SK-N-SH (cell line): Measurements from ENCODE around the gene N4BP3. TPM values are rescaled to one million over a fixed set of nuclear protein-coding genes. Genes with fewer than 3 reads are reported as not detected.

Source experiments
- CTCF ChIA-PET: fragments of 300-600, 350-600 bp; formaldehyde crosslinking; extraction: SDS; loops from one replicate; lab custom pipeline; 2021; lab: Yijun Ruan, JAX
- POLR2A ChIA-PET: fragments of 350-600 bp; sonication (Branson Sonifier 250); formaldehyde crosslinking; extraction: SDS; loops from one replicate; lab custom pipeline; 2020; ENCODE audit warnings: antibody characterized with exemption, inconsistent platforms; lab: Yijun Ruan, JAX
- DNase-seq: peaks from one replicate; pipeline ENCODE4 v3.0.0; 2012
- H2AFZ ChIP-seq: fragments of 200-600 bp; sonication (generic); 2 replicates; pipeline ENCODE4 v1.8.1; 2016; ENCODE audit warnings: antibody characterized with exemption, mild to moderate bottlenecking, low read depth
- H3F3A ChIP-seq: fragments of 200-600 bp; sonication (generic); replicated peaks from 2 replicates; pipeline ENCODE3; 2016; ENCODE audit warnings: antibody characterized with exemption, mild to moderate bottlenecking; ENCODE audit not compliant: insufficient read depth
- H3K27ac ChIP-seq, 2 experiments: fragments of 200-500 bp in 1 of 2; fragments of 200-600 bp in 1 of 2; sonication (Bioruptor generic) in 1 of 2; sonication (generic), shearing (Covaris generic) in 1 of 2; 2 replicates each; pipeline versions ENCODE4 v1.5.1 to v1.6.1; 2014 to 2016; ENCODE audit warnings: low read depth in 2 of 2, inconsistent platforms in 1 of 2, low read length in 1 of 2, mild to moderate bottlenecking in 1 of 2, mixed read lengths in 1 of 2
- H3K27me3 ChIP-seq: fragments of 200-600 bp; sonication (generic), shearing (Covaris generic); 2 replicates; pipeline ENCODE4 v1.6.1; 2016; ENCODE audit warnings: mixed run types; ENCODE audit not compliant: insufficient read depth
- H3K36me3 ChIP-seq, 2 experiments: fragments of 200-500 bp in 1 of 2; fragments of 200-600 bp in 1 of 2; sonication (Bioruptor generic) in 1 of 2; sonication (generic) in 1 of 2; replicated peaks in 1 of 2; 2 replicates each; pipeline versions ENCODE3 to v1.5.1; 2014 to 2016; ENCODE audit warnings: low read length in 1 of 2, mild to moderate bottlenecking in 1 of 2; ENCODE audit not compliant: insufficient read depth in 2 of 2, control insufficient read depth in 1 of 2
- H3K4me1 ChIP-seq, 2 experiments: fragments of 200-500 bp in 1 of 2; fragments of 200-600 bp in 1 of 2; sonication (Bioruptor generic) in 1 of 2; sonication (generic), shearing (Covaris generic) in 1 of 2; 2 replicates each; pipeline versions ENCODE4 v1.5.1 to v1.6.1; 2014 to 2016; ENCODE audit warnings: low read depth in 1 of 2, low read length in 1 of 2, mixed run types in 1 of 2; ENCODE audit not compliant: insufficient read depth in 2 of 2, control insufficient read depth in 1 of 2
- H3K4me2 ChIP-seq: fragments of 200-600 bp; sonication (generic), shearing (Covaris generic); 2 replicates; pipeline ENCODE4 v1.6.1; 2017; ENCODE audit warnings: mixed run types
- H3K4me3 ChIP-seq, 2 experiments: fragments of 200-500 bp in 1 of 2; fragments of 200-600 bp in 1 of 2; sonication (Bioruptor generic) in 1 of 2; sonication (generic), shearing (Covaris generic) in 1 of 2; 2 replicates each; pipeline versions ENCODE4 v1.5.1 to v1.8.1; 2014 to 2016; ENCODE audit warnings: low read depth in 2 of 2, inconsistent platforms in 1 of 2, low read length in 1 of 2, mild to moderate bottlenecking in 1 of 2, mixed read lengths in 1 of 2, moderate library complexity in 1 of 2
- H3K79me2 ChIP-seq: fragments of 200-600 bp; sonication (generic); 2 replicates; pipeline ENCODE4 v1.8.1; 2017; ENCODE audit warnings: mild to moderate bottlenecking; ENCODE audit not compliant: insufficient read depth
- H3K9ac ChIP-seq: fragments of 200-600 bp; sonication (generic); 2 replicates; pipeline ENCODE4 v1.6.1; 2017; ENCODE audit warnings: mixed run types
- H3K9me2 ChIP-seq: fragments of 200-600 bp; sonication (generic); 2 replicates; pipeline ENCODE4 v1.6.1; 2017; ENCODE audit warnings: mixed run types
- H3K9me3 ChIP-seq: fragments of 200-600 bp; sonication (generic); 2 replicates; pipeline ENCODE4 v1.6.1; 2017; ENCODE audit warnings: mixed run types, mild to moderate bottlenecking, moderate library complexity
- H4K20me1 ChIP-seq: fragments of 200-600 bp; sonication (generic); 2 replicates; pipeline ENCODE4 v1.6.1; 2017; ENCODE audit warnings: mild to moderate bottlenecking, mixed run types; ENCODE audit not compliant: insufficient read depth
- EP300 ChIP-seq, 2 experiments: IDR thresholded peaks; 2 replicates each; pipeline versions ENCODE4 v1.4.0 to v1.6.1; 2012; ENCODE audit warnings: borderline replicate concordance in 1 of 2, low read depth in 1 of 2, low read length in 1 of 2
- EZH2phosphoT487 ChIP-seq: fragments of 200-600 bp; sonication (generic); IDR thresholded peaks from 2 replicates; pipeline ENCODE4 v1.6.1; 2017; ENCODE audit warnings: low read depth, mixed run types, mild to moderate bottlenecking, antibody characterized with exemption, moderate library complexity, borderline replicate concordance
- GATA2 ChIP-seq: sonication (generic); formaldehyde crosslinking; IDR thresholded peaks from 2 replicates; pipeline ENCODE4 v1.5.0; 2020; ENCODE audit warnings: mild to moderate bottlenecking, missing genetic modification reagents
- IRF3 ChIP-seq: fragments of 150-350 bp; IDR thresholded peaks from 2 replicates; pipeline ENCODE4 v1.6.1; 2016; ENCODE audit warnings: mild to moderate bottlenecking, low read depth, low read length
- JUND ChIP-seq: IDR thresholded peaks from 2 replicates; pipeline ENCODE4 v1.4.0; 2012
- MEF2A ChIP-seq: IDR thresholded peaks from 2 replicates; pipeline ENCODE4 v1.4.0; 2012; ENCODE audit warnings: low read depth, borderline replicate concordance
- NFIC ChIP-seq: IDR thresholded peaks from 2 replicates; pipeline ENCODE4 v1.4.0; 2012; ENCODE audit warnings: borderline replicate concordance
- NRF1 ChIP-seq: IDR thresholded peaks from 2 replicates; pipeline ENCODE4 v1.6.1; 2012; ENCODE audit warnings: low read depth, mild to moderate bottlenecking, low read length
- PBX3 ChIP-seq: IDR thresholded peaks from 2 replicates; pipeline ENCODE4; 2012
- POLR2AphosphoS5 ChIP-seq: IDR thresholded peaks from 2 replicates; pipeline ENCODE4 v1.6.1; 2012; ENCODE audit warnings: low read depth, low read length
- RCOR1 ChIP-seq: fragments of 150-350 bp; IDR thresholded peaks from 2 replicates; pipeline ENCODE4 v1.6.1; 2017; ENCODE audit warnings: antibody characterized with exemption, low read length
- REST ChIP-seq: IDR thresholded peaks from 2 replicates; pipeline ENCODE4 v1.6.1; 2012; ENCODE audit warnings: mild to moderate bottlenecking, low read depth, low read length, moderate library complexity
- RFX5 ChIP-seq: IDR thresholded peaks from 2 replicates; pipeline ENCODE4 v1.6.1; 2012; ENCODE audit warnings: mild to moderate bottlenecking, improper control_type of control experiment, low read length
- RXRA ChIP-seq: IDR thresholded peaks from 2 replicates; pipeline ENCODE4 v1.4.0; 2012; ENCODE audit warnings: low read depth, mild to moderate bottlenecking, borderline replicate concordance
- SIN3A ChIP-seq: IDR thresholded peaks from 2 replicates; pipeline ENCODE4 v1.6.1; 2012; ENCODE audit warnings: low read depth, mild to moderate bottlenecking, low read length, moderate library complexity, borderline replicate concordance
- TEAD4 ChIP-seq: IDR thresholded peaks from 2 replicates; pipeline ENCODE4 v1.4.0; 2012; ENCODE audit warnings: mild to moderate bottlenecking, borderline replicate concordance; ENCODE audit not compliant: insufficient read depth
- USF1 ChIP-seq: IDR thresholded peaks from 2 replicates; pipeline ENCODE4 v1.4.0; 2012; ENCODE audit warnings: low read depth, borderline replicate concordance
- USF2 ChIP-seq: fragments of 150-350 bp; IDR thresholded peaks from 2 replicates; pipeline ENCODE4 v1.6.1; 2017; ENCODE audit warnings: antibody characterized with exemption, low read length, low read depth, borderline replicate concordance
- WGBS: methylation state at CpG from one replicate; pipeline ENCODE4 v1.1.6; 2017; ENCODE audit warnings: low lambda C conversion rate; 5-methylcytosine and 5-hydroxymethylcytosine counted together
- polyA plus RNA-seq, 3 experiments: library from polyadenylated mRNA; depleted of rRNA; stranded (reverse); fragments of >200 nt; gene quantifications; 2 replicates each; pipeline ENCODE4 v1.2.3, GENCODE V29; 2012

Gene N4BP3
- polyA plus RNA-seq, 1 of the 3 experiments (the other 2 are of a cell fraction): 0.28 TPM

GRCh38 chr5:178103612-178104011 is 9.7 kb upstream of the N4BP3 start:
- ChIA-PET POLR2A (no interaction called here), CTCF (interaction anchor here (0.7 to 1.5 kb wide), 2 partner anchors 18 to 28 kb away, joined by 3 to 11 read pairs; no protein-coding TSS in a partner anchor)
- H3K9me3 ChIP-seq: no peaks in the 10 kb centered on the region
- 78% methylated on average over 10 of the region's 12 CpGs for WGBS
- H2AFZ ChIP-seq: no peak overlapping the region
- no peak overlapping the region for H3K9ac ChIP-seq
- H3K4me2 ChIP-seq: no peak overlapping the region
- H3K4me1 ChIP-seq: peaks cover 0 to 9% of the 10 kb centered on the region in 2 experiments; a peak in 1 of 4 replicates
- DNase-seq: no peak
- H3K79me2 ChIP-seq: no peaks in the 10 kb centered on the region
- H3K9me2 ChIP-seq: no peaks in the 10 kb centered on the region
- H3K27ac ChIP-seq: no peak overlapping the region
- no peak overlapping the region for H3K4me3 ChIP-seq
- H3K36me3 ChIP-seq: no peaks in the 10 kb centered on the region
- no peak for TF ChIP-seq REST
- TF ChIP-seq MEF2A: no peak
- no peak for TF ChIP-seq RFX5
- TF ChIP-seq TEAD4: no peak
- no peak for TF ChIP-seq NFIC
- no peak for TF ChIP-seq RCOR1
- TF ChIP-seq IRF3: no peak
- TF ChIP-seq NRF1: no peak
- no peak for TF ChIP-seq POLR2AphosphoS5
- no peak for TF ChIP-seq EZH2phosphoT487
- TF ChIP-seq RXRA: no peak
- TF ChIP-seq EP300 (IDR thresholded peaks at IDR 0.05; ENCODE audit: borderline replicate concordance in 1 of 2, low read depth in 1 of 2, low read length in 1 of 2): no peak
- TF ChIP-seq JUND: no peak
- no peak for TF ChIP-seq USF2
- TF ChIP-seq PBX3: no peak
- no peak for TF ChIP-seq SIN3A
- no peak for TF ChIP-seq GATA2 (CRISPR knock-in tag)
- TF ChIP-seq USF1: no peak
- TF ChIP-seq, all 33 proteins: peak for 0
- Histone ChIP-seq H3F3A (no peaks in the 10 kb centered on the region), H4K20me1 (no peaks in the 10 kb centered on the region), H3K27me3 (no peaks in the 10 kb centered on the region)
